Measurements from ENCODE around the gene MAP3K7CL.

DNA sequence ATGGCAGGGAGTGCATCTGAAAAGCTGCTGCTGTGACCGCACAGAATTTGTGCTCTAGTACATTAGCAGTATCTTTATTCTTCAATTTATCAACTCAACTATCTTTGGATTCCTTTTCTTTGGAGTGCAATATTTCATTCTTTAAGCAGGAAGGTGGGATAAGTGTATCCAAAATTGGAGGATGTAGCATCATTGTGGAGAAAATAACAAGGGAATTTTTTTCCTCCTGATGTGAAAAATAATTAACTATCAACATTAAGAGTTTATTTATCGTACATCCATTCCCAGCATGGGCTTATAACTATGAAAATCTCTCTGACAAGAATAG lies 25.5 kb downstream of the MAP3K7CL start:
- TF ChIP-seq ZNF274 (IDR thresholded peaks at IDR 0.05; ENCODE audit: low read depth, low read length) (no peak), YY1 (IDR thresholded peaks at IDR 0.05; ENCODE audit: insufficient read depth, insufficient read length) (no peak)

All from NT2/D1 (cell line).